Right lung (tissue), 5 donors: ENCODE measurements around the gene FAM151A. TPM values are rescaled to one million over a fixed set of nuclear protein-coding genes. Genes with fewer than 3 reads are reported as not detected.

Experiments used
- DNase-seq, 2 donors: peaks; one replicate each; pipeline ENCODE4 v3.0.0-alpha.2; 2013
- polyA plus RNA-seq, 5 donors: library from polyadenylated mRNA; unstranded; fragments of 120-200 nt; gene quantifications; one replicate each; pipeline versions ENCODE4 v1.2.1 to v1.2.3, GENCODE V29; 2013; ENCODE audit warnings: inconsistent platforms in 1 of 5, low replicate concordance in 1 of 5; ENCODE audit not compliant: insufficient read length in 5 of 5, insufficient read depth in 1 of 5

The FAM151A gene
- polyA plus RNA-seq, 5 donors, result 0.31 to 0.97 (median 0.57) TPM

DNA sequence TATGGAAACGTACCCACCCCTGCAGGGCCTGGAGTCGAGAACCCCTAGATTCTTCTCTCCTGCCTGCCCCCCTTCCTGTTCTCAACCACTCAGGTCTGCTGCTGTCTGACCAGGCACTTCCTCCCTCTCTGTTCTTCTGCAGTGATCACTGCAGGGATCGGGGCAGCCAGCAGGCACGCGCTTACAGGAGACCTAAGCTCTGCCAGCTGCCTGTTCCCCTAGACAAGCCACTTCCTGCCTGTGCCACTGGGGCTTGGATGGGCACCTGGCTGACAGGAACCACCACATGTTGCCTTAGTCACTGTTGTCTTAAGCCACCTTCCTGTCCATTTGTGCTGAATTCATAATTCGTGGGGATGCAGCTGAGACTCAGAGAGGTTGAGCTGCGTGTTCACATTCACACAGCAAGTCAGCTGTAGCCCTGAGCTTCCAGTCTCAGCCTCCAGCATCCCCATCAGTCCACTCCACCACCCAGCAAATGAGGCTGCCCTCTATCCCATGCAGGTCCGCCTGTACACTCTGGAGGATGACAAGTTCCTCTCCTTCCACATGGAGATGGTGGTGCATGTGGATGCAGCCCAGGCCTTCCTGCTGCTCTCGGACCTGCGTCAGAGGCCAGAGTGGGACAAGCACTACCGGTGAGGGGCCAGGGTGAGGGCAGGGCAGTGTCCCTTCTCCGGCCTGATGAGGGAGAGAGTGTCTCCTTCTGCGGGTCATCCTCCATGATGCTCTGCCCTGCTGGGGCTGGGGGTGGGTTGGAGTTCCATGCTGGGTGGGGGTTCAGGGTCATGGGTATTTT is 18.6 kb downstream of the FAM151A start:
- no peak for DNase-seq

DNA sequence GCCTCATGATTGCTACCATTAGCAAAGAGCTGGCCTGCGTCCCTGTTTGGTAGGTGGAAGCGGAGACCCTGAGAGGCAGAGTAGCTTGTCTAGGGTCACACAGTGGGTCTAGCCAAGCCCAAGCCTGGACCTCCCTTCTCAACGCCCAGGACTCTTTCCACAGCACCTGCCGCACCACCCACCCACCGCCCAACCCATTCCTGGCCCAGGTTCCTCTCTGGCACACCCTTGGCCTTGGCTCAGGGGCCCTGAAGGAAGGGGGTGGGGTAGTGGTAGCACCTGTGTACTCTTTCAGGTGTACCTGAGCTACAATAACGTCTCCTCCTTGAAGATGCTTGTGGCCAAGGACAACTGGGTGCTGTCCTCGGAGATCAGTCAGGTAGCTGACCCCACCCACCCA is 19.3 kb downstream of the FAM151A start:
- no peak for DNase-seq

DNA sequence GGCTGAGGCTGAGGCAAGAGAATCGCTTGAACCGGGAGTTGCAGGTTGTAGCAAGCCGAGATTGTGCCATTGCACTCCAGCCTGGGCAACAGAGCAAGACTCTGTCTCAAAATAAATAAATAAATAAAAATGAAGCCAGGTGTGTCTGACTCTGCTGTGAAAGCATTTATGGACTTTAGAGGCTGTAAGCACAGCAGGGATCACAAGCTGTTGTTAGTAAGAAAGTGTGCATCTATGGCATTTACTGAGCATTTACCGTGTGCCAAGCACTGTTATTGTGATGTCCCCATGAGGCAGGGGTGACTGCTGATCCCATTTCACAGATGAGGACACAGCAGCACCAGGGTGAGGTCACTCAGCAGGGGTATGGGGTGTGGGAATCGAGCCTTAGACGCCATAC is 20.1 kb downstream of the FAM151A start:
- no peak for DNase-seq

DNA sequence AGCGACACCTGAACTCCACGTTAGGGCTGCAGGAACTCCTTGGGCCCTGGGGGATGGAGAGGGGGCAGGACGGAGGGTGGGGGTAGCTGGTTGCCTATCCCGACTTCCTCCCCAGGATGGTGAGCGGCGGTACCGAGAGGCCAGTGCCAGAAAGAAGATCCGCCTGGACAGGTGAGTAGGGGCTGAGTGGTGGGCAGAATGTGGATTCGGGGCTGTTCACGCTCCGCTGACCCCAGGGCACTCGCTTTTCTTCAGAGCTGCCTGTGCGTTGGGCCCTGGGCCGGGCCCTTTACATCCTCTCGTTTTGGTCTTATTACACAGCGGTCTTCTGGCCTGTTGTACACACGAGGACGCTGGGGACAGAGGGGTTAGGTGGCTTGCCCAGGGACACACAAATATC is 20.8 kb downstream of the FAM151A start:
- no peak for DNase-seq

DNA sequence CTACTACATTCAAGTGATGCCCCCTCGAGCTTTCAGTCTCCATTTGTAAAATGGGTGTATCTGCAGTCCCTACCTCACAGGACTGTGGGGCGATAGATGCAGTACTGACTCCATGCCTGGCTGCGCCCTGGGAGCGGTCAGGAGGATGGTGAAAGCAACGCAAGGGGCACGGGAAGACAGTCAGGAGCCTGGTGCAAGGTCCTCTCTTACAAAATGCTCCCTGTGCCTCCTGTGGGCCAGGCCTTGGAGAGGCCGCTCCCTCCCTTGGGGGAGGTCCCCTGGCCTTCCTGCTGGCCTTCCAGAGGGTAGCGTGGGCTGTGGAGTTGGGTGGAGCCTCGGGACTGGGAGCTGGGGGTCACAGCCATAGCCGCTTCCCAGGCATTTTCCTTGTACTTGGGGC is 21.6 kb downstream of the FAM151A start:
- DNase-seq, result no peak

DNA sequence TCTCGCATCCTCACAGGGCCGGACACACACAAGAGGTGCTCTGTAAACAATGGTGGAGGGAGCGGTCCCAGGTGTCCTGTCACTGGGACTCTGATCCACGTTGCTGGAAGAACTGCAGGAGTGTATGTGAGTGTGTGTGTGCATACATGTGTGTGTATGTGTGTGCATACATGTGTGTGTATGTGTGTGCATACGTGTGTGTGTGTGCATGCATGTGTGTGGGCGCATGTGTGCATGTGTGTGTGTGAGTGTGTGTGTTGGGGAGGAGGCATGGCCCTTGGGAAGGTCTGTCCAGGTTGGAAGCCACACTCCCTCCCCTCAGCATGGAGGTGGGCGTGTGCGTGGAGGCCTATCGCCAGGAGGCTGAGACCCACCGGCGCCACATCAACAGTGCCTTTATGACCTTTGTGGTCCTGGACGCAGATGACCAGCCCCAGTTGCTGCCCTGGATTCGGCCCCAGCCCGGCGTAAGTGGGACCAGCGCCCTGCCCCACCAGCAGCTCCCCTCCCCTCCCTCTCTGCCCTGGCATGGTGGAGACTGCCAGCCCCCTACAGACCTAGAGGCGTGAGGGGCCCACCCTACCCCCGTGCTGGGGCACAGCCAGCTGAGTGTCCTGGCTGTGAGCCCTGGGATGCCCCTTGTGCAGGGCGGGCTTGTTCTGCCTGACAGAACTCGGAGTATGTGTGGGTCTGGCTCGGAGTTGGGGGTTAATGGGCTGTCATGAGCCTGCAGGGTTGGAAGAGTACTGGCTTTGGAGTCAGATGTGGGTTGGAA is 22.2 kb downstream of the FAM151A start:
- no peak for DNase-seq

DNA sequence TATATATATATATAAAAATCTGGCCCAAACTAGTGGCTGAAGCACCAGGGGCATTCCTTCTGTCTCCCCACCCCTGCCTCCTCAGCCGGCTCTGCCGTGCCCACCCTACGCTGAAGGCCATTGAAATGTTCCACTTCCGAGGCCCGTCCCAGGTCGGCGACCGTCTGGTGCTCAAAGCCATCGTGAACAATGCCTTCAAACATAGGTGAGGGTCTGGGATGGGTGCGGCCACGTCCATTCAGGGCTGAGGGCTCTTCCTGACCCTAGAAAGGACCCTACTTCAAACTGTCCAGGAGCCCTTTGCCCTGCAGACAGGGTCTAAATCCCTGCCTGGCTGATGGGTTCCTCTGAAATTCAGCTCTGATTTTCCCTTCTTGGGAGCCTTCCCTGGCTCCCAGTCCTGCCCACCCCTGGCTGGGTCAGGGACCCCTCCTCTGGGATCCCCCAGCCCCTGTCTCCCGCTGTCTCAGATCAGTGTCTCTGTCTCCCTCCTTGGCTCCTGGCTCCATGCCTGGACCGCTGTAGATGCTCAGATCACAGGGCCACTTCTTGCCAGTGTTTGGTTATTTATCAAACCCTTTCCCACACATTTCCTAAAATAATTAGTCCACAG is 24.0 kb downstream of the FAM151A start:
- no peak for DNase-seq

DNA sequence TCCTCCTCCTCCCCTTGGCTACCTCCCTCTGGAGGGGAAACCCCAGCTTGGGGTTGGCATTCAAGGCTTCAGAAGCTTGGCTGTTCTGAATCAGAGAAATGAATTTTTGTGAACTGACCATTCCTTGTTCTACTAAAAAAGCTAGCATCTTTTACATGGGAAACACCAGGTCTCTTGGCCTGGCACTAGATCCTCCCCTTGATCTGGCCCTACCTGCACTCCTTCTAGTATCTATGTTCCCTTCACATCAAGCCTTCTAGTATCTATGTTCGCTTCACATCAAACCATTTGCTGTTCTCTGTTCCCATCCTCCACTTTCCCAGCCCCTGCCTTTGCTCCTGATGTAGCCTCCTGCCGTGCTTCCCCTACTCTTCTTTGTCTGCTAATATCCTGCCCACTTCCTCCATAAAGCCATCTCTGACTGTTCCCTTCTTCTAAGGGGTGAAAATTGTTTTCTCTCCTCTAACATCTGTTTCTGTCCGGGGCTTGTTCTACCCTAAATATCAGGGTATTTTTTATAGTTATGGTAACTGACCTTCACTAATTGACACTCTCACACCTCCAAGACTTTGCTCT is 25.8 kb downstream of the FAM151A start:
- DNase-seq, result no peak

DNA sequence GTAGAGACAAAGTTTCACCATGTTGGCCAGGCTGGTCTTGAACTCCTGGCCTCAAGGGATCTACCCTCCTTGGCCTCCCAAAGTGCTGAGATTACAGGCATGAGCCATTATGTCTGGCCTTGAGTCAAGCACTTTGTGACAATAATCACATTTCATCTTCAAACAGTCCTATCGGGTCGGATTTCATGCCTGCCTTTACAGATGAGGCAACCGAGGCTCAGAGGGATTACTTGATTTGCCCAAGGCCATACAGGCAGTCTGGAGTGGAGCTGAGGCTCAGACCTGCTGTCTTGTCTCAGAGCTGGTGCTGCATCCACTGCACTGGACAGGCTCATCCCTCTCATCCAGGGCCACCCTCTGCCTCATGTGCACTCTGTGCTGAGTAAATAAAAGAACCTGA is 26.6 kb downstream of the FAM151A start:
- no peak for DNase-seq

DNA sequence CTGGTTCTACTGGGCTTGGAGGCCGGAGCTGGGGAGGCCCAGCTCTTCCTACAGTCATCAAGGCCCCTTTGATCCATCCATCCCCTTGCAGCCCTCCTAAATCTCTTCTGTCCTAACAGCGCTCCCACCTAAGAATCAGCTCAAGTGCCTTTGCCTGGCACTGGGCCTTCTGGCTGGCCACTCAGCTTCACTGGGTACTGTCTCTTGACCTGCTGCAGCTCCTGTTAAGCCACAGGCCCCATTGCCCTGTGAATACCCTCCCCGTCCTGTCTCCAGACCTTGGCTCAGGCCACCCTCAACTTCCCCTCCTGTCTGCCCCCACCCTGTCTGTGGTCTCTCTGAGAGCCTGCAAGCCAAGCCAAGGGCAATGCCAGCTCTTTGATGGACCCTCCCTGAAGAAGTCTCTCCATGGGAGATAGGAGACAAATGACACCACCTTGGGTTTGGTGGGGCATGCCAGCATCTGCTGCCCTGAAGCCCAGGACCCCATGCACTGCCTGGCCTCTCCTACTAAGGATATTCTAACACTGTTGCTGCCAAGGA is 27.3 kb downstream of the FAM151A start:
- no peak for DNase-seq

DNA sequence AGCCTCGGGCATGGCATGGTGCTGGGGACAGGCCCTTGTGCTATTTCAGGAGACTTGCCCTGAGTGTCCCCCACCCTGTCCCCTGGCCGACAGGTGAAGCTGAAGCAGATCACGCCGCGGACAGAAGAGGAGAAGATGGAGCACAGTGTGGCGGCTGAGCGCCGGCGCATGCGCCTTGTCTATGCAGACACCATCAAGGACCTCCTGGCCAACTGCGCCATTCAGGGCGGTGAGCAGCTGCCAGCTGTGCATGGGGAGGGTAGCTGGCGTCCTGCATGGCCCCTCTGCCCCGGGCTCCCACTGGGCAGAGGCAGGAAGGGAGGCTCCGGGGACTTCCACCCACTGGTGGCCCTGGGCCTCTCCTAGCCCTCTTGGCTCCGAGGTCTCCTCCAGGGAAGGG is 28.9 kb downstream of the FAM151A start:
- DNase-seq, result no peak

DNA sequence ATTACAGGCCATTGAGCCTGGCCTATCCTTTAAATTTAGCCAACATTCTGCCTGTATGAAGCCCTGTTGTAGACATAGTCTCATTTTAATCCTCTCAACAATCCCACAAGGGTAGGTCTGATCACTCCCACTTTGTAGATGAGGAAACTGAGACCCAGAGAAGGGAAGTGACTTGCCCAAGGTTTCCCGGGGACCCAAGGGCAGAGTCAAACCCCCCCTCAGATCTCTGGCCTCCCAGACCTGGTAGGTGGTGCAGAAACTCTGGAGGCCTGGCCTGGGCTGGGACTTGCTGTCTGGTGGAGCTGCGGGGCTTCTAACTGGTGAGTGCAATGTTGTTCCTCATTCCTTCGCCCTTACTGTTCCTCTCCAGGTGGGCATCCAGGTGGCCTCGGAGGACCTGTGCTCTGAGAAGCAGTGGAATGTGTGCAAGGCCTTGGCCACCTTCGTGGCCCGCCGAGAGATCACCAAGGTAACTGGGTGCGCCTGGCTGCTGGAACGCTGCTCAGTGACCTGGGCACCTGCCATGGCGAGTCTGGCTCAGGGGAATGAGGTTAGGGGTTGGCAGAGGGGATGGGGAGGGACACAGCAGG is 29.7 kb downstream of the FAM151A start:
- no peak for DNase-seq

DNA sequence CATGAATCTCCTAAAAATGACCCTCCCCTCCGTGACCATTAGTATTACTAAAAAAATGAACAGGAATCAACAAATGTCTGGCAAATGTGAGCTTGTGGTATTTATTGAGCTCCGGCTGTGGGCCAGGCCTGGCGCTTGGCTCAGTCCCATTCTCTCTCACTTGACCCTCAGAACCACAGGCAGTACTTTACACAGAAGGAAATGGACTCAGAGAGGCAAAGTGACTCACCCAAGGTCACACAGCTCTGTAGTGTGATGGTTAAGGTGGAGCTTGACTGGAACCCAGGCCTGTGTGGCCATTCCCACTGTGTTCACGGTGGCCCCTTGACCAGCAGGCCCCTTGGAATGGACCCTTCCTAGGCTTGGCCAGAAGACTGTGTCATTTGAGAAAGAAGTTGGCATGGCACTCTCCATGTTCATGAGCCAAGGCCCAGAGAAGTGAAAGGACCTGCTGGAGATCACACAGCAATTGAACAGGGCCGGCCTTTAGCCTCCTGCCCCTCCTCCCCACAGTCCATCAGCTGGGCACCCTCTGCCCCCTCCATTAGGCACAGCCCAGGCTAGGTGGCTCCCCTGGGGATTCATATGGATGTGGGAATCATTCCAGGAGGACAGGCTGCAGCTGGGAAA is 32.1 kb downstream of the FAM151A start:
- DNase-seq, result no peak

DNA sequence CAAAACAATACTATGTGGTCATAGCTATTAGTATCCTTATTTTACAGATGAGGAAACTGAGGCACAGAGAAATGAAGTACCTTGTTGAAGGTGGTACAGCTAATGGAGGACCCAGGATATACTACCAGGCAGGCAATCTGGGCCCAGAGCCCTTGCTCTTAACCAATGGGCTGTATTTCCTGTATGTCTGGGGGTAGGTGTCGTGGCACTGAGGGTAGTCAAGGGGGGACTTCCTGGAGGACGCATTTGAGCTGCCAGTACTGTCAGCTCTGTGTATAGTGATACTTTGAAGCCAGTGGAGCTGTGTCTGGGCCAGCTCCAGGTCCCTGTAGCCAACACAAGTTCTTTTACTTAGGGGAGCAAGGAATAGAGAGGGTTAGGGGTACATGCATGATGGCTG is 34.9 kb downstream of the FAM151A start:
- DNase-seq, result no peak

DNA sequence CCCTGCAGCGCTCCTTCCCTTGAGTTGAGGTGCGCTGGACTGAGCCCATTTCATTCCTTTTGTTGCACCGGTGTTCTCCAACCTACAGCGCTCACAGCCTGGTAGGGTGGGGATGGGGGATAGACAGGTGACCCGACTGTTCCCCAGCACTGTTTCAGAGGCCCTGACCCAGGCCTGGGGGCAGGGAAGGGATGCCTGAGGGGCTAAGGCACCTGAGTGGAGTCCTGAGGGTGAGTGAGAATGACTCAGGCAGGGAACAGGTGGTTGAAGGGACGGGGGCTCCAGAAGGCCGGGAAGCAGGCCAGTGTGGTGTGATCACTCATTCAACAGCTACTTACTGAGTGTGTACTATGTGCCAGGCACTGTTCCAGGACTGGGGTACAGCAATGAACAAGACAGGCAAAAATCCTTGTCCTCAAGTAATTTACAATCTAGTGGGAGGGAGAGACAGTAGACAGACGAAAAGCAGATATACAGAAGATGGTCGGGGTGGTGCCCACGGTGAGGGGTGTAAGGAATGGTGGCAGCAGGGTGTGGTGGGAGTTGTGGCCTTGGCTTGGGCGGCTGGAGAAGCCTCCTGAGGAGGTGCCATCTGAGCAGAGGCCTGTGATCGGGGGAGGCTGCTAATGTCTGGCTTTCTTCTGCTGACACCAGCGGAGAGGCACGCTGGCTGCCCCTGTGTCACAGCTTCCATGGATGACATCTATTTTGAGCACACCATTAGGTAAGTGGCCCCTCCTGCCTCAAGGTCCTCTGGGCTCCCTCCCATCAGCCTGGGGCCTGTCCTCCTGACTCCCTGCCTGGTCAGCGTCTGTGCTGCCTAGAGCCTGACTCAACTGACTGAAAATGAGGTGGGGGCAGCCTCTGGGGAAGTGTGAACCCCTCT is 37.9 kb downstream of the FAM151A start:
- no peak for DNase-seq

DNA sequence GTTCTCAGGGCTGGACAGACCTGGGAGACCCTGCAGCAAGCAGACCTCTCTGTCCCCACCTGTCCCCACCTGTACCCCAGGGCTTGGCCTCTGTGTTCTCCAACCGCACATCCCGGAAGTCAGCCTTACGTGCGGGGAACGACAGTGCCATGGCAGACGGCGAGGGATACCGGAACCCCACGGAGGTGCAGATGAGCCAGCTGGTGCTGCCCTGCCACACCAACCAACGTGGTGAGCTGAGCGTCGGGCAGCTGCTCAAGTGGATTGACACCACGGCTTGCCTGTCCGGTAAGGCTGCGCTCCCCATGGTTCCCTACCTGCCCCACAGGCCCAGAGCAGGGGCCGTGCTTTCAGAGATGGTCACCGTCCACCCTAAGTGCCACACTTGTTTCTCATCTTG is 38.8 kb downstream of the FAM151A start:
- no peak for DNase-seq

DNA sequence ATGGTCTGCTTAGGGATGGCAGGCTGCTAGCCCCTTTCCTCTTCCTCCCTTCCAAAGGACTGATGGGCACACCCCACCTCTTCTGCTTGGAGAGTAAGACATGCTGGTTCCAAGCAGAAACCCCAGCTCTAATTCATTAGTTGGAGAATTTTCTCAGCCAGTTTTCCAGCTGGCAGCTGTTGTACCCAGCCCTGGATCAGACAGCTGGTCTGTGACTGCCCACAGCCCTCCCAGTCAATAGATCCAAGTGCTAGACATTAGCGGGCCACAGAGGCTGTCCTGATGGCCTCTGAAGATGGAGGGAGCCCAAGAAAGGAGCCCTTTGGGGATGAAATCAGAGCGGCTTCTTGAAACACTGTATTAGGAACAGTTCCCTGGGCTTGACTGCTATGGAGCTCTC is 39.5 kb downstream of the FAM151A start:
- DNase-seq, result no peak

DNA sequence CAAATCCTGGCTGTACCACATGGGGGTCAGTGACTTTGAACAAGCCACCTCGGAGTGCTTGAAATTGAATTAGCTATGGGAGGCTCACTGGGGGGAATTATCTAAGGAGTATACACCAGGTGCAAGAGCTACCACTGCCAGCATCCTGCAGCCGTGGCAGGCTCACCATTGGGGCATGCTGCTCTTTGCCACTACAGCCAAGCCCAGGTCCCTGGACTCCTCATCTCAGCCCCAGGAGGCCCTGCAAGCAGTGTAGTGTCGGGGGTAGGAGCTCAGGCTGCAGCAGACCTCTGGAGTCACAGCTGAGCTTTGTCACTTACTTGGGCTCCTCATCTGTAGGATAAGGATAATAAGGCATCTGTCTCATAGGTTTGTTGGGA is 40.0 kb downstream of the FAM151A start:
- no peak for DNase-seq

DNA sequence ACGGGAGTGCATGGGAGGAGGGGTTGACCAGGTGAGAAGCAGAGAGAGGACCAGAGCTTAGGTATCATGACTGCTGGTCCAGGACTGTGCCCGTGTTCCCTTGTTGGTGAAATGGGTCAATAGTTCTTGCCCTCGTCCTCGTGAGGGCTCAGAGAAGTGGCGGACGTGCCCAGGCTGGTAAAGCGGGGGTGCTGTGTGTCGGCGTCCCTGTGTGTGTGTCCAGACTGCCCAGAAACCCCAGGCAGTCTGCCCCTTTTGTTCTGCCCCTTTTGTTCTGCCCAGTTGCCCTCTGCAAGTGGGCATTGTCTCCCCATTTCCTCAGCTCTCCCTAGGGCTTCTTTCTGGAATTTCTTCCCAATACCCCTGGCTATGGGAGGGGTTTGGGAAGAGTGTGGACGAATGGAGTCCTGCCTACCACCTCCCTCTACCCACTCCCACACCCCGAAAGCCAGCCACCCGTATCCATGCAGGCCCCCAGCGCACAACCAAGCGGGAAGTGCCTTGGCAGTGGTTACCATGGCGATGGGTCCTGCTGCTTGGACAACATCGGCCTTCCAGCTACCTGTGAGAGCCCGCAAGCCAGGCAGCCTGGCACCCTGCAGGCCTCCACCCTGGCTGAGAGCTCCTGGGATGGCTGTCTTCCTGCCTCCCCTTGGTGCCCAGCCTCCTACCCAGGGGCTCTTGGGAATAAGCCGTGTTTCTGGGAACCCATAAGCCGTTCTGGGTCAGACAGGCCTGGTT is 40.6 kb downstream of the FAM151A start:
- DNase-seq, result no peak

DNA sequence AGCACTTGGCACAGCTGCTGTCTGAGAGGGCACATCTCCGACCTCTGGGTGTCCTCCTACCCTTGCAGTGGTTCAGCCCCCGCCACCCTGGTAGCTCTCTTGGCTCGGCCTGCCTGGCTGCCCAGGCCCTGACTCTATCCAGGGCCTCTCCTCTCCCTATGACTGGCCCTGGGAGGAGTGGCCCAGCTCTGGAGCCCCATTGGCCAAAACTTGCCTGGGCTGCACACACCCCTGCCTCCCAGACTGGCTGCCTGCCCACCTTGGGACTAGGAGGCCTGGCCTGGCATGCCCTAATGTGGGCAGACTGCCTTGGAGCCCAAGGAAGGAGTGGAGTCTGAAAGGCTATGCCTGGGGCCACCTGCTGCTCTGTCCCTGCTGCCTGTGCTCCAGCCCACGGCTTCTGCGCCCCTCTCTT is 41.7 kb downstream of the FAM151A start:
- DNase-seq, result peak; percentile 63 to 67
